NCI-H1694 (cell line): Measurements from ENCODE around the gene VTN.

Experiments used
- DNase-seq: peaks from one replicate; lab custom pipeline; 2025; lab: John Stamatoyannopoulos, UW

Gene VTN

DNA sequence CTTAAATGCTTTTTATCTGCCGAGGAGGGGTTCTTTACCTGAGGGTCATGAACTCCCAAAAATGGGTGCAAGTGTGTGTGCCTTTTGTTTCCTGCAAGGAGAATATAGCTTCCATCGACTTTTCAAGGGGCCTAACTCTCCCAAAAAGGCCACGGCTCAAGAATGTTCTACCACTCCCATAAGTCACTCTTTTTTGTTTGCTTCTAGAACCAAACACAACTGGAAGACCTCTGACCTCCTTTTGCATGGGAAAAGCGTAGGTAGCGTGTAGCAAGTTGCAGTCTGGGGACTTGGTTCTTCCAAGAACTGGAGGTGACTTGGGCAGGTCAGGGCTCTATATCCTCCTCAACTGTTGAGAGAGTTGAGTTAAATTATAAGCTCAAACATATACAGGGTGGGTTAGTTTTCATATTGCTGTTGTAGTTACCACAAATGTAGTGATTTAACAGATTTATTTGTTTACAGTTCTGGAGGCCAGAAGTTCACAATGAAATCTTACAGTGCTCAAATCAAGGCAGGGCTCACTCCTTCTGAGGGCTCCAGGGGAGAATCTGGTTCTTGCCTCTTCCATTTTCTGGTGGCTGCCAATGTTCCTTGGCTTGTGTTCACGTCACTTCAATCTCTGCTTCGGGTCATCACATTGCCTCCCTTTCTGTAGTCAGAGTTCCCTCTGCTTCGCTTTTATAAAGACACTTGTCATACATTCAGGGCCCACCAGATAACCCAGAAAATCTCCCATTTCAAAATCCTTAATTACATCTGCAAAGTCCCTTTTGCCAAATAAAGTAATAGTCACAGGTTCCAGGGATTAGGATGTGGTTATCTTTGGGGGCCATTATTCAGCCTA lies 49.7 kb downstream of the VTN start:
- DNase-seq = no peak

DNA sequence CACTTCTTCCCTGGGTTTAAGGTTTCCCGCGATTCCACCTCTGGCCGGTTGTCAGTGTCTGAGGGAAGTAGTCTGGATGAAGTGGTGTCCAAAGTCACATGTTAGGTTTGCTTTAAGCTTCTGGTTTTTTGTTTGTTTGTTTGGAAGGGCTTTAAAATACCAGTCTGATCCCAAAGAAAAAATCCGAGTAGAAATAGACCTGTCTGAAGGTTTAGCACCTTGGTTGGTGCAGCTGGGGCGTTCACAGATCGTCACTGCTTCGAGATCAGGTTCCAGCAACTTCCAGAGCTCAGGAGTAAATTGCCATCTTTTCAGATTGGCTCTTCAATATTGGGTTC lies 50.5 kb downstream of the VTN start:
- no peak for DNase-seq

DNA sequence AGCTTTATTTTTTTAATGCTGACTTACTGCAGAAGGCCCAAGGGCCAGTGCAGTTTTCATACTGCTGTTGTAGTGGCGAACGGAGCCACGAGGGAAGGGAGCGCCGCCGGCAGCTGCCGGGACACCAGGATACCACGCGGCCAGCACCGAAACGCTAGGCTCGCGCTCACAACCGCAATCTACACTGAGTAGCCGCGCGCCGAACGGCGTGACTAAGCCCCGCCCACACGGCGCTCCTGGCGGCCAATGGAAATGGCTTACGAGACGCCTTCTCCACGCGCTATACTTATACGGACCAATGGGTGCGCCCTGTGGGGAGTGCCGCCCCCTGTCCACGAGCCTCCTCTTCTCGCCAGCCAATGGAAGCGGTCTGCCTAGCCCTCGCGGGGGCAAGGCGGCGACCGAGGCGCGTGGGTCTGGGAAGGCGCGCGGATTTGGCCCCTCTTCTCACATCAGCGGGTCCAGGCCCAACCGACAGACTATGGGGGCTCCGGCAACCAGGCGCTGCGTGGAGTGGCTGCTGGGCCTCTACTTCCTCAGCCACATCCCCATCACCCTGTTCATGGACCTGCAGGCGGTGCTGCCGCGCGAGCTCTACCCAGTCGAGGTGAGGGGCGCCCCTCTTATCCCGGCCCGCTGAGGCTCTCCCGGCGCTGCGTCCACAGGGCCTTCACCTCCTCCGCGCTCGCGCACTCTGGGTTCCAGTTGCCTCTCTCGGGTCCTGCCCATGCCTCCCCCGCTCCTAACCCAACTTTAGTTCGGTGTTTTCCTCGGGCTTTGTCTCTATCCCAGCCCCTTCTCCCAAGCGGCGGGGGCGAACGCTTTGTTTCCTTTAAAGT lies 51.1 kb downstream of the VTN start, which contains the start of gene TMEM97:
Gene TMEM97, plus strand, starts transcription at position 442 of the 839 bp plus-strand sequence. Its CDS starts 40 bp downstream, at position 482.
- DNase-seq = peak; percentile 98

DNA sequence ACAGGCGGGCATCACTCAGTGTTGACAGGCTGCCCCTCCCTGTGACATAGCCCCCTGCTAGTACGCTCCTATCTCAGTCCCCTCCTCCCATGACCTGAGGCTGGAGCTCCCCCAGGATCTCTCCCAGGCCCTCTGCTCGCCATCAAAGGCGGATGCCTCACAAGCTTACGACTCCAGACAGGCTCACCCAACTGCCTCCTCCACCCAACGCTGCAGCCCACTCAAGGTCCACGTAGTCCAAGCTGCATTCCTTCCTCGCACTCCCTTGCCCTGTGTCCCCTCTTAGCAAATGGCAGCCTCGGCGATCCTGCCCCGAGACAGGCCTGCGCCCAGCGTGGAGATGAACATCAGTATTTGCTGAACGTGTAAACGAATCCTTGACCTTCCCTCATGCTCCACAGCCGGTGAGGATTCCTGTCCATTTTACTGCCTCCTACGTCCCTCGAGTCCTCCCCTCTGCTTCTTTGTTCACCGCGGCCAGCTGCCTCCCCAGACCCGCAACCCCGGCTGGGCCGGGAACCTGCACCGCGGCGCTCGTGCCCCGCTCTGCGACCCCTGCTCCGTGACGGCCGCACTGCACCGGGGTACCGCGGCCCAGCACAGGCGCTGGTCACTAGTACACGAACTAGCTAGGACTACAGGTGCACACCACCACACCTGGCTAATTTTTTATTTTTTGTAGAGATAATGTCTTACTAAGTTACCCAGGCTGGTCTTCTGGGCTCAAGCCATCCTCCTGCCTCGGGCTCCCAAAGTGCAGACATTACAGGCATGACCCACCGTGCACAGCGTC lies 51.9 kb downstream of the VTN start:
- no peak for DNase-seq
